HepG2 (cell line): Measurements from ENCODE around the gene ZBTB17. TPM values are rescaled to one million over a fixed set of nuclear protein-coding genes. Genes with fewer than 3 reads are reported as not detected.

Source experiments
- GMEB2 ChIP-seq: IDR thresholded peaks from 2 replicates; pipeline ENCODE4 v1.6.1; 2016; ENCODE audit warnings: missing biosample characterization, missing genetic modification reagents, low read depth
- MATR3 ChIP-seq: sonication (generic); formaldehyde crosslinking; IDR thresholded peaks from 2 replicates; pipeline ENCODE4 v1.4.0; 2020; ENCODE audit warnings: missing genetic modification reagents
- MBNL3 ChIP-seq: fragments of 250-450 bp; sonication (Bioruptor Pico); conservative IDR thresholded peaks from 2 replicates; pipeline ENCODE4 v1.8.0; 2022; ENCODE audit warnings: mild to moderate bottlenecking, inconsistent platforms
- MEF2D ChIP-seq: sonication (generic); formaldehyde crosslinking; IDR thresholded peaks from 2 replicates; pipeline ENCODE4 v1.5.1; 2020; ENCODE audit warnings: mild to moderate bottlenecking, missing genetic modification reagents
- RXRB ChIP-seq: IDR thresholded peaks from 2 replicates; pipeline ENCODE4 v1.6.1; 2016; ENCODE audit warnings: borderline replicate concordance, missing genetic modification reagents, missing compliant biosample characterization
- SIX1 ChIP-seq: sonication (generic); formaldehyde crosslinking; IDR thresholded peaks from 2 replicates; pipeline ENCODE4 v1.4.0; 2020; ENCODE audit warnings: missing genetic modification reagents, borderline replicate concordance
- WIZ ChIP-seq: sonication (generic); formaldehyde crosslinking; IDR thresholded peaks from 2 replicates; pipeline ENCODE4 v1.5.1; 2020; ENCODE audit warnings: mild to moderate bottlenecking, missing genetic modification reagents
- ZFP36 ChIP-seq: fragments of 150-350 bp; IDR thresholded peaks from 2 replicates; pipeline ENCODE4 v1.6.1; 2018; ENCODE audit warnings: borderline replicate concordance, low read length, low read depth; ENCODE audit not compliant: partially characterized antibody
- ZIK1 ChIP-seq: sonication (generic); formaldehyde crosslinking; IDR thresholded peaks from 2 replicates; pipeline ENCODE4 v1.5.0; 2020; ENCODE audit warnings: mild to moderate bottlenecking, low read depth, missing genetic modification reagents, borderline replicate concordance
- ZNF530 ChIP-seq: sonication (generic); formaldehyde crosslinking; IDR thresholded peaks from 2 replicates; pipeline ENCODE4 v1.5.0; 2020; ENCODE audit warnings: low read depth, mild to moderate bottlenecking, missing genetic modification reagents
- ZNF567 ChIP-seq: sonication (generic); formaldehyde crosslinking; IDR thresholded peaks from 2 replicates; pipeline ENCODE4 v1.8.1; 2023; ENCODE audit warnings: mild to moderate bottlenecking, missing genetic modification reagents, borderline replicate concordance
- polyA plus RNA-seq, 8 experiments: library from polyadenylated mRNA; depleted of rRNA in 3 of 8; stranded (reverse) in 7 of 8; unstranded in 1 of 8; fragments of >200 nt; fragmentation: Illumina TruSeq in 4 of 8; extraction: Trizol in 4 of 8; gene quantifications; 2 replicates each; pipeline versions ENCODE4 v1.2.1 to v1.2.3, GENCODE V29; 2011 to 2016; ENCODE audit warnings: low read depth in 4 of 8, missing spikeins in 1 of 8, mixed read lengths in 1 of 8; ENCODE audit not compliant: insufficient read depth in 1 of 8
- total RNA-seq, 5 experiments: library from RNA; depleted of rRNA; stranded (reverse); fragments of >200 nt; fragmentation: Illumina TruSeq; extraction: Trizol; gene quantifications; 2 replicates each; pipeline ENCODE4 v1.2.3, GENCODE V29; 2016; ENCODE audit warnings: low read depth in 1 of 5

Gene ZBTB17
- total and polyA plus RNA-seq, 2 of the 13 experiments (the other 11 are each of a cell fraction or from before 2014, with no cell fraction given): 16.7 to 17.0 TPM

GRCh38 chr1:16007671-16008341 is 31.9 kb upstream of the ZBTB17 start (continued):
- TF ChIP-seq WIZ (CRISPR knock-in tag) (no peak), RXRB (CRISPR knock-in tag) (no peak), MBNL3 (CRISPR knock-in tag) (no peak), GMEB2 (CRISPR knock-in tag) (no peak), MEF2D (CRISPR knock-in tag) (no peak), ZIK1 (CRISPR knock-in tag) (no peak), MATR3 (CRISPR knock-in tag) (no peak), ZFP36 (peak; percentile 62), ZNF567 (CRISPR knock-in tag) (no peak), ZNF530 (CRISPR knock-in tag) (no peak), SIX1 (CRISPR knock-in tag) (no peak)
